Hepatocyte (in vitro differentiated cells): Measurements from ENCODE around the gene MYO1B. TPM values are rescaled to one million over a fixed set of nuclear protein-coding genes. Genes with fewer than 3 reads are reported as not detected.
A peak's percentile ranks its signal among the peaks of the same experiment; 100 is the strongest.

Experiments used
- DNase-seq: peaks from one replicate; pipeline ENCODE4 v3.0.0-alpha.2; 2016; ENCODE audit warnings: low spot score
- H2AFZ ChIP-seq: fragments of 200-600 bp; sonication (generic); 2 replicates; pipeline ENCODE4 v1.6.0; 2016; ENCODE audit warnings: antibody characterized with exemption, mild to moderate bottlenecking
- H3K27ac ChIP-seq: fragments of 200-600 bp; sonication (generic); 2 replicates; pipeline ENCODE4 v1.5.1; 2016; ENCODE audit warnings: mild to moderate bottlenecking
- H3K27me3 ChIP-seq: fragments of 200-600 bp; sonication (generic); 2 replicates; pipeline ENCODE4 v1.6.1; 2016
- H3K36me3 ChIP-seq: fragments of 200-600 bp; sonication (generic); replicated peaks from 2 replicates; pipeline ENCODE4 v1.5.1; 2016; ENCODE audit warnings: low read depth; ENCODE audit not compliant: insufficient read depth
- H3K4me1 ChIP-seq: fragments of 200-600 bp; sonication (generic); 2 replicates; pipeline ENCODE4 v1.5.1; 2016; ENCODE audit warnings: mild to moderate bottlenecking, moderate library complexity; ENCODE audit not compliant: insufficient read depth
- H3K4me2 ChIP-seq: fragments of 200-600 bp; sonication (generic); 2 replicates; pipeline ENCODE4 v1.6.0; 2016
- H3K4me3 ChIP-seq: fragments of 200-600 bp; sonication (generic); 2 replicates; pipeline ENCODE4 v1.5.1; 2016; ENCODE audit warnings: mild to moderate bottlenecking
- H3K79me2 ChIP-seq: fragments of 200-600 bp; sonication (generic); 2 replicates; pipeline ENCODE4 v1.6.0; 2017; ENCODE audit warnings: mild to moderate bottlenecking
- H3K9me2 ChIP-seq: fragments of 200-600 bp; sonication (generic); replicated peaks from 2 replicates; pipeline ENCODE4 v1.6.0; 2017; ENCODE audit warnings: mild to moderate bottlenecking; ENCODE audit not compliant: insufficient read depth
- H3K9me3 ChIP-seq: fragments of 200-600 bp; sonication (generic); 2 replicates; pipeline ENCODE4 v1.5.1; 2016; ENCODE audit warnings: low read depth, mild to moderate bottlenecking
- H4K20me1 ChIP-seq: fragments of 200-600 bp; sonication (generic); 2 replicates; pipeline ENCODE4 v1.6.0; 2016; ENCODE audit warnings: mild to moderate bottlenecking; ENCODE audit not compliant: insufficient read depth, poor library complexity, severe bottlenecking
- EZH2 ChIP-seq: fragments of 200-600 bp; sonication (generic); IDR thresholded peaks from 2 replicates; pipeline ENCODE4 v1.6.1; 2016; ENCODE audit warnings: antibody characterized with exemption, mild to moderate bottlenecking, borderline replicate concordance
- EZH2phosphoT487 ChIP-seq: fragments of 200-600 bp; sonication (generic); IDR thresholded peaks from one replicate; pipeline ENCODE4 v1.6.1; 2018; ENCODE audit warnings: antibody characterized with exemption, mild to moderate bottlenecking, low read depth, moderate library complexity; ENCODE audit not compliant: unreplicated experiment, severe bottlenecking
- WGBS: methylation state at CpG from one replicate; pipeline ENCODE4 v1.1.6; 2016; ENCODE audit warnings: low lambda C conversion rate; ENCODE audit errors: missing lambda C conversion rate; 5-methylcytosine and 5-hydroxymethylcytosine counted together
- polyA plus RNA-seq: library from polyadenylated mRNA; unstranded; fragments of >200 nt; fragmentation: Nextera tagmentation; extraction: Ambion mirVana; gene quantifications from 2 replicates; pipeline ENCODE4 v1.2.1, GENCODE V29; 2016
- total RNA-seq: library from RNA; depleted of rRNA; stranded (reverse); fragments of >200 nt; gene quantifications from 2 replicates; pipeline ENCODE4 v1.2.3, GENCODE V29; 2014
- TF ChIP-seq, protein P1 (sequence below): fragments of 200-600 bp; sonication (generic); IDR thresholded peaks from 2 replicates; pipeline ENCODE4 v1.5.1; 2016; ENCODE audit warnings: antibody characterized with exemption, mild to moderate bottlenecking; ENCODE audit not compliant: poor library complexity

MYO1B gene
- total and polyA plus RNA-seq, 2 experiments from 2014 or later = 43.4 to 91.6 TPM

DNA sequence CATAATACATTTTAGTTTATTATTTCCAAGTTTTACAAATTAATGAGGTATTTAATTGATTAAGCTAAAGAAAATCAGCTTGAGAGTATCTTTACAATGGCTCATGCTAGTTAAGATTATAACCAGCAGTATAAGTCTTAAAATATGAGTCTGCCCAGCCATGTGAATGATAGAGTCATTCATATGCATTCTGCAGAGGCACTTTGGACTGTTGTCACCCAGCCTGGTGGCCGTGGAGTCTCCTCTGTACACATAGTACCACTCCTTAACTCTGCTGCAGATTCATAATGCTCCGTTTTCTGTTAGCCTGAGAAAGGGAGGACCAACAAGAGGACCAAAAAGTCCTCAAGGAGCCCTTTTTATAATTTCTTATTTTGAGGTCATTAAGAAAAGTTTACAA, 148.8 kb downstream of the MYO1B start:
- H3K9me3 ChIP-seq = no peaks in the 10 kb centered on the region
- H3K36me3 ChIP-seq = peaks cover 4% of the 10 kb centered on the region
- no peaks in the 10 kb centered on the region for H3K27me3 ChIP-seq
- H2AFZ ChIP-seq = no peak overlapping the region
- H3K79me2 ChIP-seq = no peaks in the 10 kb centered on the region
- WGBS = 85% methylated on average over 2 of the region's 2 CpGs
- no peak overlapping the region for H3K27ac ChIP-seq
- no peaks in the 10 kb centered on the region for H3K4me1 ChIP-seq
- TF ChIP-seq EZH2 = no peak
- H3K4me2 ChIP-seq = no peak overlapping the region
- no peaks in the 10 kb centered on the region for H4K20me1 ChIP-seq
- H3K4me3 ChIP-seq = no peak overlapping the region
- no peaks in the 10 kb centered on the region for H3K9me2 ChIP-seq
- no peak for DNase-seq

DNA sequence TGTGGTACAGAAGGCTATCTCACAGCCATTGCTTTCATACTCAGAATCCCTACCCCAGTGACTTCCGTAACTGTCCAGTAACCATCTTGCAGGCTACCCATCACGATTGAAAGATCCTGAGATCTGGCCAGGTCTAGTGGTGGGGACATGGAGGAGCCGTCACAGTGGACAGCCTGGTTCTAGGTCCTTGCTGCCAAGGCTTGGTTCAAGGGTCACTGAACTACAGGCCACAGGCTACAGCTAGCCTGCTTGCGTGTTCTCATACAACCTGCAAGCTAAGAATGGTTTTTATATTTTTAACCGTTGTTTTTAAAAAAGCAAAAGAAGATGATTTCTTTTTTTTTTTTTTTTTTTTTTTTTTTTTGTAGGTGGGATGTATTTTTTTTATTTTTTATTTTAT, 151.6 kb downstream of the MYO1B start:
- H3K79me2 ChIP-seq = no peaks in the 10 kb centered on the region
- no peaks in the 10 kb centered on the region for H4K20me1 ChIP-seq
- H3K36me3 ChIP-seq = no peaks in the 10 kb centered on the region
- DNase-seq = no peak
- H3K27me3 ChIP-seq = no peaks in the 10 kb centered on the region
- no peaks in the 10 kb centered on the region for H3K4me1 ChIP-seq
- TF ChIP-seq EZH2phosphoT487 (no peak), EZH2 (no peak)
- TF ChIP-seq, protein P1, sequence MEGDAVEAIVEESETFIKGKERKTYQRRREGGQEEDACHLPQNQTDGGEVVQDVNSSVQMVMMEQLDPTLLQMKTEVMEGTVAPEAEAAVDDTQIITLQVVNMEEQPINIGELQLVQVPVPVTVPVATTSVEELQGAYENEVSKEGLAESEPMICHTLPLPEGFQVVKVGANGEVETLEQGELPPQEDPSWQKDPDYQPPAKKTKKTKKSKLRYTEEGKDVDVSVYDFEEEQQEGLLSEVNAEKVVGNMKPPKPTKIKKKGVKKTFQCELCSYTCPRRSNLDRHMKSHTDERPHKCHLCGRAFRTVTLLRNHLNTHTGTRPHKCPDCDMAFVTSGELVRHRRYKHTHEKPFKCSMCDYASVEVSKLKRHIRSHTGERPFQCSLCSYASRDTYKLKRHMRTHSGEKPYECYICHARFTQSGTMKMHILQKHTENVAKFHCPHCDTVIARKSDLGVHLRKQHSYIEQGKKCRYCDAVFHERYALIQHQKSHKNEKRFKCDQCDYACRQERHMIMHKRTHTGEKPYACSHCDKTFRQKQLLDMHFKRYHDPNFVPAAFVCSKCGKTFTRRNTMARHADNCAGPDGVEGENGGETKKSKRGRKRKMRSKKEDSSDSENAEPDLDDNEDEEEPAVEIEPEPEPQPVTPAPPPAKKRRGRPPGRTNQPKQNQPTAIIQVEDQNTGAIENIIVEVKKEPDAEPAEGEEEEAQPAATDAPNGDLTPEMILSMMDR = no peak
- H3K4me2 ChIP-seq = no peak overlapping the region
- H3K9me3 ChIP-seq = no peaks in the 10 kb centered on the region
- no peaks in the 10 kb centered on the region for H3K9me2 ChIP-seq
- no peak overlapping the region for H3K27ac ChIP-seq
- WGBS = 96% methylated on average over 5 of the region's 5 CpGs
- H3K4me3 ChIP-seq = no peak overlapping the region
- no peak overlapping the region for H2AFZ ChIP-seq

DNA sequence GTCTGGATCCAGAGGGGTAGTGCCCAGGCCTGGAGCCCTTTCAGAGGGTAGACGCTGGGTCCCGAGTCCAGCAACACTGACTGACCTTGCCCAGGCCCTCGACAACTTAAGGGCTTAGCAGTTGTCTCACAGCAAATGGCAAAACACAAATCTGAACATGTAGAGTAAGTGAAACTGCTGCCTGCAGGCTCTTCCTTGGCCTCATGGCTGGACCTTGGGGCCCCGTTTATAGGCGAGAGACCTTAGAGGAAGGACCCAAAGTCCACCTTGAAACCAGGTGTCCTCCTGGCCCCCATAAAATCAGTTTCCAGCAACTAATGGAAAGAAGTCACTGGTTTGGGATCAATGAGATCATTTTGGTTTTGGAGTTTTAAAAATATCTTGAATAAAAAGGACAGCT, 154.4 kb downstream of the MYO1B start:
- peak overlapping the region; percentile 8 for H3K27ac ChIP-seq
- DNase-seq = no peak

DNA sequence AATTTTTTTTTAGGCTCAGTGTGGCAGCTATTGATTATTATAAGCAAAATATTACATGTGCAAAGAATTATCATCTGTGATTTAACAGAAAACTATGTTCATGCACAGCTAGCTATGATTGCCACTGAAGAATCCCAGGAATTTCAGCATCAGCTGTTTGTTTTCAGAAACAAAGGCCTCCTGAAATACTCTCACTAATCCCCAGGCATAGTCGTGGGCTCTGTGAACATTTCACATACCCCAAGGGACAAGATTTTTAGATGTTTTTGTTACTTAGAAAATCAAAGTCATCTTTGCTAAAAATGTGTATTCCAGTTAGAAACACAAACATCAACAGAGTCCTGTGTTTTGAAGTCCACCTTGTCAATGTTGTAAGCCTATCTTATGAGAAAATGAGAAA, 156.1 kb downstream of the MYO1B start:
- H3K4me2 ChIP-seq = no peak overlapping the region
- no peak for TF ChIP-seq EZH2
- TF ChIP-seq, protein P1 = no peak
- TF ChIP-seq EZH2phosphoT487 = no peak

More for the DNA sequence above, 154.4 kb downstream of the MYO1B start:
- peaks cover 10% of the 10 kb centered on the region for H3K4me1 ChIP-seq
- 94% methylated on average over 5 of the region's 5 CpGs for WGBS
- no peaks in the 10 kb centered on the region for H3K79me2 ChIP-seq
- H3K4me3 ChIP-seq = no peak overlapping the region
- H3K4me2 ChIP-seq = no peak overlapping the region
- H3K9me2 ChIP-seq = no peaks in the 10 kb centered on the region
- no peaks in the 10 kb centered on the region for H3K27me3 ChIP-seq
- TF ChIP-seq EZH2phosphoT487 = no peak
- TF ChIP-seq, protein P1 = no peak
- TF ChIP-seq EZH2 = no peak
- H3K36me3 ChIP-seq = no peaks in the 10 kb centered on the region
- no peaks in the 10 kb centered on the region for H3K9me3 ChIP-seq
- H4K20me1 ChIP-seq = no peaks in the 10 kb centered on the region
- no peak overlapping the region for H2AFZ ChIP-seq

More for the DNA sequence above, 156.1 kb downstream of the MYO1B start:
- no peaks in the 10 kb centered on the region for H3K79me2 ChIP-seq
- H3K9me3 ChIP-seq = no peaks in the 10 kb centered on the region
- H3K4me3 ChIP-seq = no peak overlapping the region
- WGBS = 4% methylated on average over 1 of the region's 1 CpG
- H3K27me3 ChIP-seq = no peaks in the 10 kb centered on the region
- no peak overlapping the region for H3K27ac ChIP-seq
- H3K9me2 ChIP-seq = no peaks in the 10 kb centered on the region
- H4K20me1 ChIP-seq = no peaks in the 10 kb centered on the region
- no peak for DNase-seq
- peaks cover 14% of the 10 kb centered on the region for H3K4me1 ChIP-seq
- H3K36me3 ChIP-seq = no peaks in the 10 kb centered on the region
- H2AFZ ChIP-seq = no peak overlapping the region
